Loucy (cell line): ENCODE results near the gene GZMA.
"Not testable (repeated sequence)": the region's sequence is repeated elsewhere in the genome, so short reads cannot be mapped to it uniquely, and the experiment has no call there.

Experiments
- H2AFZ ChIP-seq: fragments of 200-600 bp; sonication (generic); 2 replicates; pipeline ENCODE4 v1.6.0; 2016; ENCODE audit warnings: antibody characterized with exemption, mild to moderate bottlenecking, low read length, moderate library complexity
- H3F3A ChIP-seq: fragments of 200-600 bp; 2 replicates; pipeline ENCODE4 v1.6.0; 2016; ENCODE audit warnings: antibody characterized with exemption, low read depth, mild to moderate bottlenecking
- H3K27me3 ChIP-seq: fragments of 200-600 bp; sonication (generic); 2 replicates; pipeline ENCODE4 v1.6.1; 2014; ENCODE audit warnings: low read length, mild to moderate bottlenecking; ENCODE audit not compliant: insufficient read depth, poor library complexity, severe bottlenecking
- H3K36me3 ChIP-seq: fragments of 200-600 bp; sonication (generic); 2 replicates; pipeline ENCODE4 v1.6.1; 2016; ENCODE audit warnings: low read length; ENCODE audit not compliant: insufficient read depth
- H3K4me1 ChIP-seq: fragments of 200-600 bp; sonication (generic); 2 replicates; pipeline ENCODE4 v1.5.1; 2014; ENCODE audit warnings: low read length, mild to moderate bottlenecking; ENCODE audit not compliant: insufficient read depth, poor library complexity, severe bottlenecking
- H3K4me2 ChIP-seq: fragments of 200-600 bp; sonication (generic); 2 replicates; pipeline ENCODE4 v1.6.0; 2014; ENCODE audit warnings: antibody characterized with exemption, low read length, low read depth, mild to moderate bottlenecking; ENCODE audit not compliant: poor library complexity, severe bottlenecking
- H3K4me3 ChIP-seq: fragments of 200-600 bp; sonication (generic); 2 replicates; pipeline ENCODE4 v1.5.1; 2014; ENCODE audit warnings: low read length, mild to moderate bottlenecking, mixed read lengths; ENCODE audit not compliant: poor library complexity, severe bottlenecking
- H3K79me2 ChIP-seq: fragments of 200-600 bp; sonication (generic); 2 replicates; pipeline ENCODE4 v1.6.1; 2014; ENCODE audit warnings: low read length; ENCODE audit not compliant: insufficient read depth
- H3K9ac ChIP-seq: fragments of 200-600 bp; sonication (generic); 2 replicates; pipeline ENCODE4 v1.6.0; 2014; ENCODE audit warnings: mild to moderate bottlenecking, low read depth, low read length, moderate library complexity; ENCODE audit not compliant: poor library complexity, severe bottlenecking
- H3K9me2 ChIP-seq: fragments of 200-600 bp; sonication (generic); replicated peaks from 2 replicates; pipeline ENCODE4 v1.6.1; 2016; ENCODE audit warnings: low read depth, low read length, mixed read lengths
- H3K9me3 ChIP-seq: fragments of 200-600 bp; sonication (generic); 2 replicates; pipeline ENCODE4 v1.6.1; 2014; ENCODE audit warnings: mild to moderate bottlenecking, antibody characterized with exemption, low read length, low read depth; ENCODE audit not compliant: insufficient read depth
- H4K20me1 ChIP-seq: fragments of 200-600 bp; sonication (generic); 2 replicates; pipeline ENCODE4 v1.6.0; 2014; ENCODE audit warnings: antibody characterized with exemption, low read length, mild to moderate bottlenecking; ENCODE audit not compliant: insufficient read depth, poor library complexity, severe bottlenecking
- CTCF ChIP-seq: fragments of 200-600 bp; sonication (generic); conservative IDR thresholded peaks from 2 replicates; pipeline ENCODE4 v1.5.1; 2014; ENCODE audit warnings: mild to moderate bottlenecking, antibody characterized with exemption, low read length
- EZH2phosphoT487 ChIP-seq: fragments of 200-600 bp; IDR thresholded peaks from 2 replicates; pipeline ENCODE4 v1.6.1; 2018; ENCODE audit warnings: antibody characterized with exemption, mild to moderate bottlenecking, moderate library complexity, borderline replicate concordance

The GZMA gene

GRCh38 chr5:55104036-55104772 is 1.8 kb downstream of the GZMA start:
- H3K9ac ChIP-seq: peak overlapping the region; percentile 80
- H3K9me3 ChIP-seq: no peaks in the 10 kb centered on the region
- peak overlapping the region; percentile 72 for H3K4me3 ChIP-seq
- peak overlapping the region; percentile 86 for H3K4me2 ChIP-seq
- H3K4me1 ChIP-seq: peaks cover 72% of the 10 kb centered on the region
- no peaks in the 10 kb centered on the region for H4K20me1 ChIP-seq
- peaks cover 28% of the 10 kb centered on the region for H3K79me2 ChIP-seq
- TF ChIP-seq EZH2phosphoT487: no peak
- TF ChIP-seq CTCF: peak; percentile 33; the same call in 1 of the 2 replicates
- no peaks in the 10 kb centered on the region for H3K36me3 ChIP-seq
- H2AFZ ChIP-seq: no peak overlapping the region
- no peaks in the 10 kb centered on the region for H3K27me3 ChIP-seq
- peaks cover 9% of the 10 kb centered on the region; the same call in 1 of the 2 replicates for H3F3A ChIP-seq
- no peaks in the 10 kb centered on the region for H3K9me2 ChIP-seq

- Histone ChIP-seq H3K4me1 (peaks cover 81% of the 10 kb centered on the region), H3K79me2 (peaks cover 28% of the 10 kb centered on the region), H3F3A (peaks cover 9% of the 10 kb centered on the region; the same call in 1 of the 2 replicates), H3K9ac (peak overlapping the region; percentile 80), H3K9me2 (no peaks in the 10 kb centered on the region), H3K4me3 (peak overlapping the region; percentile 72), H3K4me2 (peak overlapping the region; percentile 86), H4K20me1 (no peaks in the 10 kb centered on the region), H3K27me3 (no peaks in the 10 kb centered on the region), H3K9me3 (no peaks in the 10 kb centered on the region), H3K36me3 (peaks cover 1% of the 10 kb centered on the region; the same call in 1 of the 2 replicates), H2AFZ (no peak overlapping the region)
- TF ChIP-seq EZH2phosphoT487 (no peak), CTCF (no peak)
Measured at GRCh38 chr5:55104946-55105701, 2.7 kb downstream of the GZMA start.

GRCh38 chr5:55105976-55106375 is 3.5 kb downstream of the GZMA start:
- not testable (repeated sequence) for H3F3A ChIP-seq, H3K9me3 ChIP-seq, H3K4me3 ChIP-seq, H3K36me3 ChIP-seq, H3K9me2 ChIP-seq, H2AFZ ChIP-seq, H3K27me3 ChIP-seq, H3K9ac ChIP-seq, H4K20me1 ChIP-seq
- Histone ChIP-seq H3K4me2 (peak overlapping the region; percentile 65), H3K79me2 (peaks cover 28% of the 10 kb centered on the region), H3K4me1 (peaks cover 85% of the 10 kb centered on the region)
